Mucosa of rectum (tissue), 2 donors: Measurements from ENCODE around the gene CALM1.

Source experiments
- H3K27ac ChIP-seq, 2 donors: one replicate each; pipeline ENCODE4 v1.7.0; 2013; ENCODE audit warnings: inconsistent platforms in 2 of 2, low read depth in 2 of 2, low read length in 2 of 2
- H3K27me3 ChIP-seq, 2 donors: one replicate each; pipeline ENCODE4 v1.7.0; 2013; ENCODE audit warnings: low read length in 2 of 2; ENCODE audit not compliant: control insufficient read depth in 2 of 2, insufficient read depth in 2 of 2
- H3K36me3 ChIP-seq, 2 donors: one replicate each; pipeline ENCODE4 v1.7.0; 2013; ENCODE audit warnings: low read length in 2 of 2; ENCODE audit not compliant: control insufficient read depth in 2 of 2, insufficient read depth in 2 of 2
- H3K4me1 ChIP-seq, 2 donors: one replicate each; pipeline ENCODE4 v1.7.0; 2013; ENCODE audit warnings: low read length in 2 of 2, mild to moderate bottlenecking in 1 of 2; ENCODE audit not compliant: control insufficient read depth in 2 of 2, insufficient read depth in 2 of 2
- H3K4me3 ChIP-seq, 2 donors: one replicate each; pipeline ENCODE4 v1.7.0; 2013; ENCODE audit warnings: low read length in 2 of 2
- H3K9ac ChIP-seq, 2 donors: one replicate each; pipeline ENCODE4 v1.7.0; 2013; ENCODE audit warnings: low read length in 2 of 2, low read depth in 1 of 2, mild to moderate bottlenecking in 1 of 2
- H3K9me3 ChIP-seq, 2 donors: one replicate each; pipeline ENCODE4 v1.7.0; 2013; ENCODE audit warnings: low read length in 2 of 2; ENCODE audit not compliant: control insufficient read depth in 2 of 2
- donor health status: healthy.
- donor health status: Normal muscosa, but diverticular disease.

The CALM1 gene

DNA sequence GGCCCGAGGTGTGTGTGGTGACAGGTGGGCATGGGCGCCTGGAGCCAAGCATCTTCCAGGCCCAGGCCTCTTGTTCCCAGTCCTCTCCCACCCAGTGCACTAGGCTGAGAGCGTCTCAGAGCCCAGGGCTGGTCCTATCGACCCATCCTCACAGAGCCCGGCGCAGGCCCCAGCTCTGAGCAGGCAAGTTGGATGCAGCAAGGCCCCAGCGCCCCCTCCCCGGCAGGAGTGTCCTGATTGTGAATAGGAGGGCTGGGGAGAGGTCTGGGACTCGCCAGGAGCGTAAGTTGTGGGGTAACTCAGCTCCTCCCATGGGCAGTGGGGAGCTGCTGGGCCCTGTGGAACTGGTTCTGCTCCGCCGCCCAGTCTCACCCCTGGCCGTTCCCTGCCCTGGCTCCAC lies 26.3 kb downstream of the CALM1 start:
- Histone ChIP-seq H3K27ac (no peak overlapping the region), H3K27me3 (no peaks in the 10 kb centered on the region), H3K9me3 (no peaks in the 10 kb centered on the region), H3K4me3 (no peak overlapping the region), H3K9ac (no peak overlapping the region), H3K4me1 (no peaks in the 10 kb centered on the region), H3K36me3 (no peaks in the 10 kb centered on the region)

DNA sequence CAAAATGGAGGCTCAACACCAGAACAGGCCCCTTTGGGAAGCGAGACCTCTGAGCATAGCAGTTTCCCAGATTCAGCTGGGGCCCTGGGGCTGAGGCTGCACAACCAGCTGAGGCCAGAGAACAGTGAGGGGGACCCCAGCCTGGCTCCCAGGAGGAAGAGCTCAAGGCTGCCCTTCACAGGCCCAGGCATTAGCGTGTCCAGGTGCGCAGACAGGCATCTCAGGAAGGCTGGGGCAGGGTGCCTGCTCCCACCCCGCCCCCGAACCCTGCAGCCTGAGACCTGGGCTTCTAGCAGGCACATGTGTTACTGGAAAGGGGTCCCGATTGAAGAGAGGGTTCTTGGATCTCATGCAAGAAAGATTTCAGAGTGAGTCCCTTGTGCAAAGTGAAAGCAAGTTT lies 27.2 kb downstream of the CALM1 start:
- Histone ChIP-seq H3K27me3 (no peaks in the 10 kb centered on the region), H3K4me3 (no peak overlapping the region), H3K36me3 (no peaks in the 10 kb centered on the region), H3K27ac (no peak overlapping the region), H3K9me3 (no peaks in the 10 kb centered on the region), H3K4me1 (no peaks in the 10 kb centered on the region), H3K9ac (no peak overlapping the region)

- no peak overlapping the region for H3K4me3 ChIP-seq
- no peaks in the 10 kb centered on the region for H3K36me3 ChIP-seq
- no peaks in the 10 kb centered on the region for H3K27me3 ChIP-seq
- no peaks in the 10 kb centered on the region for H3K9me3 ChIP-seq
- no peaks in the 10 kb centered on the region for H3K4me1 ChIP-seq
- no peak overlapping the region for H3K9ac ChIP-seq
- H3K27ac ChIP-seq = no peak overlapping the region
These were observed 28.0 kb downstream of the CALM1 start for GRCh38 chr14:90424686-90425372.

- no peaks in the 10 kb centered on the region for H3K27me3 ChIP-seq
- no peaks in the 10 kb centered on the region for H3K4me1 ChIP-seq
- no peaks in the 10 kb centered on the region for H3K9me3 ChIP-seq
- no peak overlapping the region for H3K27ac ChIP-seq
- H3K4me3 ChIP-seq = no peak overlapping the region
- H3K9ac ChIP-seq = no peak overlapping the region
- no peaks in the 10 kb centered on the region for H3K36me3 ChIP-seq
These were observed 28.6 kb downstream of the CALM1 start for GRCh38 chr14:90425373-90425879.

DNA sequence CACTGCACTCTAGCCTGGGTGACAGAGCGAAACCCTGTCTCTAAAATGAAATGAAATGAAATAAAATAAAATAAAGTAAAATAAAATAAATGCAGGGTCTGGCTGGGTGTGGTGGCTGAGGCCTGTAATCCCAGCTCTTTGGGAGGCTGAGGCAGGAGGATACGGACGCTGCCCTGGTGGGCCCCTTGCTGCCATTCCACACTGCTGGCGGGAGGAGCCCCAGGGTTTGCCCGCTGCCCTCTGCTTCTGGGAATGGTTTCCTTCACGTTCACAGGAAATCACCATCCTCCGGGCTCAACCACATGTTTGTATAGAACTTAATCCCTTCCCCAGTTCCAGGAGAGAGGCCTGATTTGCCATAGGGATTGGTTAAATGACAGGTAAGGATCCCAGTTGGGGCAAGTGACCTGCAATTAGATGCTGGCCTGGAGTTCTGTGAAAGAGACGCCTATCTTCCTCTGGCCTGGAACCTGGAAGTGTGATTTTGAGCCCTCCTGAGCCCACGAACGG lies 29.3 kb downstream of the CALM1 start:
- Histone ChIP-seq H3K27me3 (no peaks in the 10 kb centered on the region), H3K27ac (no peak overlapping the region), H3K4me3 (no peak overlapping the region), H3K4me1 (no peaks in the 10 kb centered on the region), H3K36me3 (no peaks in the 10 kb centered on the region), H3K9me3 (no peaks in the 10 kb centered on the region), H3K9ac (no peak overlapping the region)

- Histone ChIP-seq H3K27me3 (no peaks in the 10 kb centered on the region), H3K36me3 (no peaks in the 10 kb centered on the region), H3K9me3 (no peaks in the 10 kb centered on the region), H3K4me1 (no peaks in the 10 kb centered on the region), H3K9ac (no peak overlapping the region), H3K27ac (no peak overlapping the region), H3K4me3 (no peak overlapping the region)
These were observed 29.8 kb downstream of the CALM1 start for GRCh38 chr14:90426663-90427062.

DNA sequence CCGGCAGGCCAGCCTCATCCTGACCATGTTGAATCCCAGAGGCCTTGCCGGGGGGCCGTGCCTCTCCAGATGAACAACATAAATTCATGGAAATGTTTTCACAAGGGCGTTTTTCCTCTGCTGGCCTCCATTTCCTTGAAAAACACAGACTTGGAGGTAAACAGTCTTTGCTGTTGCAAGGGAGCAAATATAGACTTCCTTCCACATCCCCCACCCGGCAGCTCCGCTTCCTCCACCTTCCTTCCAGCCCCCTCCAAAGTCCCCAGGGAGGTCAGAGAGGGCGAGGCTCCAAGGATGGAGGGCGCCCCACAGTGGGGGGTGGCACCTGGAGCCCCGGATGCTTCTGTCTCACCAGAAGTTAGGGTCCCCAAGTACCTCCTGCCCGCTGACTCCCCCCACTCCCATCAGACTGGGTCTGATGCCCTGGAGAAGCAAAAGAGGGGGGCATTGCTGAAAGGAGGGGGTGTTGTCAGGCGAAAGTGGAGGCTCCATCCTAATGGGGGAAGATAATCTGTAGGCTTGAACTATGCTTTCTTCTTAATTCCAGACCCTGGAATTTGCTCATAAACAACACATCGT lies 31.1 kb downstream of the CALM1 start:
- no peaks in the 10 kb centered on the region for H3K36me3 ChIP-seq
- H3K4me1 ChIP-seq = no peaks in the 10 kb centered on the region
- no peak overlapping the region for H3K9ac ChIP-seq
- H3K4me3 ChIP-seq = no peak overlapping the region
- H3K9me3 ChIP-seq = no peaks in the 10 kb centered on the region
- no peaks in the 10 kb centered on the region for H3K27me3 ChIP-seq
- no peak overlapping the region for H3K27ac ChIP-seq

DNA sequence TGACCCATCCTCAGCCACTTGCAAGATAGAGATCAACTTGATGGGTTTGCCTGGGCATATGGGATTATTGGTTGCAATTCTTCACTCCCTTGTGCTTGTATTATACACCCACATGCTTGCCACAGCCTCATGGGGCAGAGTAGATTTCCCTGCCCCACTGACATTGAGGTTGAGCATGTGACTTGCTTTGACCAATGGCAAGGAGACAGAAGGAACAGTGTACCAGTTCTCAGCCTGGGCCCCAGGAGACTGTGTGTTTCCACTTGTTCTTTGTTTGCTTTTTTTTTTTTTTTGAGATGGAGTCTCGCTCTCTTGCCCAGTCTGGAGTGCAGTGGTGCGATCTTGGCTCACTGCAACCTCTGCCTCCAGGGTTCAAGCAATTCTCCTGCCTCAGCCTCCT lies 31.8 kb downstream of the CALM1 start:
- H3K4me3 ChIP-seq = no peak overlapping the region
- H3K36me3 ChIP-seq = no peaks in the 10 kb centered on the region
- no peaks in the 10 kb centered on the region for H3K4me1 ChIP-seq
- H3K9me3 ChIP-seq = no peaks in the 10 kb centered on the region
- H3K9ac ChIP-seq = no peak overlapping the region
- H3K27me3 ChIP-seq = no peaks in the 10 kb centered on the region
- H3K27ac ChIP-seq = no peak overlapping the region

DNA sequence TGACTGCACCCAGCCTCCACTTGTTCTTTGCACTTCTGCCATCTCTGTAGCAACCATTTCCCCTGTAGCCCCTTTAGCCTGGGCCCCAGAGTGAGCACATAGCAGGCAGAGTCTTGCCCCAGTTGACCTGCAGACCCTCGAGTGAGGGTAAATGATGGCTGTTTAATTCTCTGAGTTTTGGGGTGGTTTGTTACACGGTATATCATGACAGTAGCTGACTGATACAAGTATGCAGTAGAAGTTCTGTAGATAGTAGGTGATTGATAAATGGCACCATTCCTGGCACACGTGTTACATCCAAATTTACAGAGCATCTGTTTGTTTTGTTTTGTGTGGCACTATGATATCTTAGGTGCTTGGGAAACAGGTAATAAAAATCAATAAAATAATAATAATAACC lies 32.4 kb downstream of the CALM1 start:
- no peak overlapping the region for H3K4me3 ChIP-seq
- no peaks in the 10 kb centered on the region for H3K4me1 ChIP-seq
- H3K9ac ChIP-seq = no peak overlapping the region
- H3K36me3 ChIP-seq = no peaks in the 10 kb centered on the region
- H3K27me3 ChIP-seq = no peaks in the 10 kb centered on the region
- H3K9me3 ChIP-seq = no peaks in the 10 kb centered on the region
- no peak overlapping the region for H3K27ac ChIP-seq

- Histone ChIP-seq H3K4me3 (no peak overlapping the region), H3K27me3 (no peaks in the 10 kb centered on the region), H3K9ac (no peak overlapping the region), H3K9me3 (no peaks in the 10 kb centered on the region), H3K36me3 (no peaks in the 10 kb centered on the region), H3K27ac (no peak overlapping the region), H3K4me1 (no peaks in the 10 kb centered on the region)
These were observed 32.9 kb downstream of the CALM1 start for GRCh38 chr14:90429754-90430153.
